ENCODE results near the gene SON.

Gene SON

GRCh38 chr21:33544451-33545195, 1.8 kb downstream of the SON start:
- DNase-seq (ENCODE audit: low read depth in 2 of 2): no peak
- peak overlapping the region; percentile 64 to 87 for H3K4me3 ChIP-seq (replicated peaks in 1 of 2; ENCODE audit: low read depth in 2 of 2, low read length in 2 of 2)
- no peak for TF ChIP-seq CTCF (IDR thresholded peaks at IDR 0.05; ENCODE audit: low read depth, low read length)

DNA sequence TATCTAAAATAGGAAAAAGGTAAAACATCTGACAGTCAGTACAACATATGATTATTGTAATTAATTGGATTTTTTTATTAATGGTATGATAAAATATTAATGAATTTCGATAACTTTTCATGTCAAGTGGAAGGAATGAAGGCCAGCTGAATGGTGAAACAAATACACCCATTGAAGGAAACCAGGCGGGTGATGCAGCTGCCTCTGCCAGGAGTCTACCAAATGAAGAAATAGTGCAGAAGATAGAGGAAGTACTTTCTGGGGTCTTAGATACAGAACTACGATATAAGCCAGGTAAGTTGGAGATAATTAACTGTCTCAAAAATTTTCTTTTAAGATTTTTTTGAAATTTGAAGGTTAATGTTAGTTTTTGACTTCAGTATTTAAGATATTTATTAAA, 3.2 kb downstream of the SON start:
- no peak for TF ChIP-seq CTCF (IDR thresholded peaks at IDR 0.05; ENCODE audit: low read depth, low read length)
- DNase-seq (ENCODE audit: low read depth in 2 of 2): no peak
- no peak overlapping the region for H3K4me3 ChIP-seq (replicated peaks in 1 of 2; ENCODE audit: low read depth in 2 of 2, low read length in 2 of 2)

DNA sequence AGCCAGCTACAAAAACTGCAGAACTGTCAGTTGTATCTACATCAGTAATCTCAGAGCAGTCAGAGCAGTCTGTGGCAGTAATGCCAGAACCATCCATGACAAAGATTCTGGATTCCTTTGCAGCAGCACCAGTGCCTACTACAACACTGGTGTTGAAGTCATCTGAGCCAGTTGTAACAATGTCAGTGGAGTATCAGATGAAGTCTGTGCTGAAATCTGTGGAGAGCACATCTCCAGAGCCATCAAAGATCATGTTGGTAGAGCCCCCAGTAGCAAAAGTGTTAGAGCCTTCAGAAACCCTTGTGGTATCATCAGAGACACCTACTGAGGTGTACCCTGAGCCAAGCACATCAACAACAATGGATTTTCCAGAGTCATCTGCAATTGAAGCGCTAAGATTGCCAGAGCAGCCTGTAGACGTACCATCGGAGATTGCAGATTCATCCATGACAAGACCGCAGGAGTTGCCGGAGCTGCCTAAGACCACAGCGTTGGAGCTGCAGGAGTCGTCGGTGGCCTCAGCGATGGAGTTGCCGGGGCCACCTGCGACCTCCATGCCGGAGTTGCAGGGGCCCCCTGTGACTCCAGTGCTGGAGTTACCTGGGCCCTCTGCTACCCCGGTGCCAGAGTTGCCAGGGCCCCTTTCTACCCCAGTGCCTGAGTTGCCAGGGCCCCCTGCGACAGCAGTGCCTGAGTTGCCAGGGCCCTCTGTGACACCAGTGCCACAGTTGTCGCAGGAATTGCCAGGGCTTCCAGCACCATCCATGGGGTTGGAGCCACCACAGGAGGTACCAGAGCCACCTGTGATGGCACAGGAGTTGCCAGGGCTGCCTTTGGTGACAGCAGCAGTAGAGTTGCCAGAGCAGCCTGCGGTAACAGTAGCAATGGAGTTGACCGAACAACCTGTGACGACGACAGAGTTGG, 7.3 kb downstream of the SON start:
- no peak for DNase-seq (ENCODE audit: low read depth in 2 of 2)
- H3K4me3 ChIP-seq (replicated peaks in 1 of 2; ENCODE audit: low read depth in 2 of 2, low read length in 2 of 2): no peak overlapping the region
- TF ChIP-seq CTCF (IDR thresholded peaks at IDR 0.05; ENCODE audit: low read depth, low read length): no peak

GRCh38 chr21:33550772-33551660, 8.2 kb downstream of the SON start:
- TF ChIP-seq CTCF (IDR thresholded peaks at IDR 0.05; ENCODE audit: low read depth, low read length): no peak
- H3K4me3 ChIP-seq (replicated peaks in 1 of 2; ENCODE audit: low read depth in 2 of 2, low read length in 2 of 2): no peak overlapping the region
- DNase-seq (ENCODE audit: low read depth in 2 of 2): no peak

DNA sequence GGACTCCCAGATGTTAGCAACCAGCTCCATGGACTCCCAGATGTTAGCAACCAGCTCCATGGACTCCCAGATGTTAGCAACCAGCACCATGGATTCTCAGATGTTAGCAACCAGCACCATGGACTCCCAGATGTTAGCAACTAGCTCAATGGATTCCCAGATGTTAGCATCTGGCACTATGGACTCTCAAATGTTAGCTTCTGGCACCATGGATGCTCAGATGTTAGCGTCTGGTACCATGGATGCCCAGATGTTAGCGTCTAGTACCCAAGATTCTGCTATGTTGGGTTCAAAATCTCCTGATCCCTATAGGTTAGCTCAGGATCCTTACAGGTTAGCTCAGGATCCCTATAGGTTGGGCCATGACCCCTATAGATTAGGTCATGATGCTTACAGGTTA, 8.8 kb downstream of the SON start:
- no peak overlapping the region for H3K4me3 ChIP-seq (replicated peaks in 1 of 2; ENCODE audit: low read depth in 2 of 2, low read length in 2 of 2)
- no peak for DNase-seq (ENCODE audit: low read depth in 2 of 2)
- TF ChIP-seq CTCF (IDR thresholded peaks at IDR 0.05; ENCODE audit: low read depth, low read length): no peak
